Heart left ventricle (tissue), 13 donors: Measurements from ENCODE around the gene VIT.

Experiments
- CTCF ChIP-seq, 12 donors: fragments of 200-600 bp; sonication (generic) in 4 of 12; IDR thresholded peaks; one replicate each; pipeline versions ENCODE4 v1.5.0 to v1.8.0; 2018 to 2022; ENCODE audit warnings: antibody characterized with exemption in 12 of 12, mild to moderate bottlenecking in 5 of 12
- POLR2A ChIP-seq, 2 donors: fragments of 450-650 bp; IDR thresholded peaks; one replicate each; pipeline ENCODE4 v1.6.1; 2017; ENCODE audit warnings: antibody characterized with exemption in 2 of 2, mild to moderate bottlenecking in 2 of 2, moderate library complexity in 2 of 2
- donor health status: ischemic (EF 13 %, LVEDD 7.1; RV severe dilation, severe dysfunction).
- donor health status: DM: no; HTN: yes; CAD: no.
- donor health status: DM: no; HTN: no; CAD: no.
- donor health status: ischemic (EF 25% LVEDD 6.9; RV normal size, moderate dysfunction).
- donor health status: ischemic (EF 25% LVEDD 5.7; RV mildly dilated, moderate dysfunction).
- donor health status: ischemic (EF 35%, LVEDD 5.7; RV mildly dilated, moderate dysfunction).
- donor health status: nonischemic (EF 11% LVEDD 7.7; RV severe dilation, severe dysfunction).
- donor health status: DM: yes; HTN: yes; CAD: no.
- donor health status: PGD.
- donor health status: ischemic (EF 29% LVEDD 5.4; RV normal size, mild dysfunction).
- donor health status: nonischemic (EF 23%, LVEDD 6.1; RV moderate dilation, normal function).

GRCh38 chr2:36672199-36672598, 24.3 kb upstream of the VIT start:
- TF ChIP-seq POLR2A (IDR thresholded peaks at IDR 0.05) (no peak), CTCF (IDR thresholded peaks at IDR 0.05) (peak; percentile 15 to 52 (median 34))
